HCT116 (cell line): ENCODE measurements around the gene NUDT8. TPM values are rescaled to one million over a fixed set of nuclear protein-coding genes. Genes with fewer than 3 reads are reported as not detected.

ENCODE experiments used
- ATAC-seq: fragments of 200-7000 bp; cut with Tn5 transposase; 2 replicates; pipeline ENCODE4 v1.9.1; 2020; ENCODE audit warnings: mild to moderate bottlenecking, moderate library complexity
- BruUV-seq: library from RNA; stranded (reverse); fragments of 400-500 nt; replicated peaks from 2 replicates; lab custom pipeline; 2021; lab: Mats Ljungman, UMichigan
- CTCF ChIA-PET: fragments of 300-600 bp; sonication (Branson Sonifier 250); formaldehyde crosslinking; loops from one replicate; lab custom pipeline; 2021; ENCODE audit warnings: antibody characterized with exemption; lab: Charles Lee
- POLR2A ChIA-PET: fragments of 300-600, 350-600 bp; sonication (Branson Sonifier 250); formaldehyde crosslinking; loops from one replicate; lab custom pipeline; 2021; ENCODE audit warnings: antibody characterized with exemption; lab: Charles Lee
- RAD21 ChIA-PET, 2 experiments: fragments of 300-600 bp; sonication (Branson Sonifier 250); formaldehyde crosslinking; loops; one replicate each; lab custom pipeline; 2023; ENCODE audit warnings: low total read pairs in 2 of 2; ENCODE audit not compliant: uncharacterized antibody in 2 of 2, unreplicated experiment in 2 of 2, low non-redundant PET in 1 of 2; lab: Charles Lee
- DNase-seq: peaks from one replicate; pipeline ENCODE4 v3.0.0-alpha.2; 2010; ENCODE audit warnings: low read depth, low spot score
- H2AFZ ChIP-seq: fragments of 200-600 bp; shearing (Covaris generic), sonication (generic); 2 replicates; pipeline ENCODE4 v1.6.1; 2017; ENCODE audit warnings: low read depth, mixed run types, mixed read lengths, antibody characterized with exemption, low read length; ENCODE audit not compliant: poor library complexity, severe bottlenecking
- H3K27ac ChIP-seq: 2 replicates; pipeline ENCODE4 v1.5.1; 2012; ENCODE audit warnings: low read depth, low read length
- H3K27me3 ChIP-seq: fragments of 200-600 bp; sonication (generic); 2 replicates; pipeline ENCODE4 v1.6.1; 2016; ENCODE audit warnings: mixed run types, low read length, mixed read lengths; ENCODE audit not compliant: insufficient read depth
- H3K36me3 ChIP-seq, 2 experiments: fragments of 200-500 bp in 1 of 2; fragments of 200-600 bp in 1 of 2; sonication (Bioruptor generic) in 1 of 2; sonication (generic) in 1 of 2; 2 replicates each; pipeline versions ENCODE4 v1.5.1 to v1.6.1; 2014 to 2016; ENCODE audit warnings: low read length in 2 of 2, inconsistent platforms in 1 of 2, mixed read lengths in 1 of 2, mixed run types in 1 of 2; ENCODE audit not compliant: insufficient read depth in 2 of 2, control insufficient read depth in 1 of 2
- H3K4me1 ChIP-seq, 2 experiments: fragments of 200-600 bp in 1 of 2; sonication (generic) in 1 of 2; 2 replicates each; pipeline versions ENCODE4 v1.5.1 to v1.6.1; 2012 to 2017; ENCODE audit warnings: low read length in 2 of 2, inconsistent platforms in 1 of 2, mild to moderate bottlenecking in 1 of 2, mixed read lengths in 1 of 2, mixed run types in 1 of 2, moderate library complexity in 1 of 2; ENCODE audit not compliant: insufficient read depth in 2 of 2, control insufficient read depth in 1 of 2
- H3K4me2 ChIP-seq: fragments of 200-600 bp; sonication (generic); 2 replicates; pipeline ENCODE4 v1.6.1; 2017; ENCODE audit warnings: mixed run types, low read length, mixed read lengths
- H3K4me3 ChIP-seq, 2 experiments: fragments of 200-600 bp in 1 of 2; sonication (generic) in 1 of 2; replicated peaks in 1 of 2; 2 replicates each; pipeline ENCODE4 v1.5.1; 2011 to 2016; ENCODE audit warnings: low read length in 2 of 2, control low read depth in 1 of 2, low read depth in 1 of 2, mild to moderate bottlenecking in 1 of 2, mixed read lengths in 1 of 2, mixed run types in 1 of 2
- H3K79me2 ChIP-seq: fragments of 200-600 bp; sonication (generic); 2 replicates; pipeline ENCODE4 v1.6.1; 2017; ENCODE audit warnings: mild to moderate bottlenecking, mixed run types, low read length, moderate library complexity, mixed read lengths; ENCODE audit not compliant: insufficient read depth
- H3K9ac ChIP-seq: fragments of 200-600 bp; sonication (generic); 2 replicates; pipeline ENCODE4 v1.6.1; 2016; ENCODE audit warnings: low read length, mixed read lengths
- H3K9me2 ChIP-seq: fragments of 200-600 bp; sonication (generic), shearing (Covaris generic); 2 replicates; pipeline ENCODE4 v1.6.1; 2017; ENCODE audit warnings: mixed run types, mild to moderate bottlenecking, moderate library complexity; ENCODE audit not compliant: insufficient read depth
- H3K9me3 ChIP-seq, 2 experiments: fragments of 200-500 bp in 1 of 2; fragments of 200-600 bp in 1 of 2; sonication (Bioruptor generic) in 1 of 2; sonication (generic) in 1 of 2; 2 replicates each; pipeline ENCODE4 v1.6.1; 2014 to 2017; ENCODE audit warnings: low read length in 2 of 2, mixed read lengths in 2 of 2, inconsistent platforms in 1 of 2, low read depth in 1 of 2, mild to moderate bottlenecking in 1 of 2, mixed run types in 1 of 2, moderate library complexity in 1 of 2; ENCODE audit not compliant: control insufficient read depth in 1 of 2, insufficient read depth in 1 of 2
- H4K20me1 ChIP-seq: fragments of 200-600 bp; sonication (generic), shearing (Covaris generic); 2 replicates; pipeline ENCODE4 v1.6.1; 2017; ENCODE audit warnings: mixed run types, mild to moderate bottlenecking, moderate library complexity; ENCODE audit not compliant: insufficient read depth
- ELF1 ChIP-seq: IDR thresholded peaks from 2 replicates; pipeline ENCODE4 v1.6.1; 2012; ENCODE audit warnings: low read depth, borderline replicate concordance
- EZH2 ChIP-seq: fragments of 200-600 bp; sonication (generic); IDR thresholded peaks from 2 replicates; pipeline ENCODE4 v1.6.1; 2017; ENCODE audit warnings: antibody characterized with exemption, mixed run types
- EZH2phosphoT487 ChIP-seq: fragments of 200-600 bp; IDR thresholded peaks from 2 replicates; pipeline ENCODE4 v1.6.1; 2018; ENCODE audit warnings: antibody characterized with exemption, borderline replicate concordance
- FOSL1 ChIP-seq: IDR thresholded peaks from 2 replicates; pipeline ENCODE4 v1.6.1; 2012; ENCODE audit warnings: low read depth
- JUND ChIP-seq: IDR thresholded peaks from 2 replicates; pipeline ENCODE4 v1.6.1; 2012
- RAD21 ChIP-seq: IDR thresholded peaks from 2 replicates; pipeline ENCODE4 v1.6.1; 2012; ENCODE audit warnings: low read depth, mild to moderate bottlenecking
- SIN3A ChIP-seq: IDR thresholded peaks from 2 replicates; pipeline ENCODE4 v1.6.1; 2012; ENCODE audit warnings: low read depth
- SP1 ChIP-seq: IDR thresholded peaks from 2 replicates; pipeline ENCODE4 v1.6.1; 2012; ENCODE audit warnings: low read depth
- SRF ChIP-seq: IDR thresholded peaks from 2 replicates; pipeline ENCODE4 v1.6.1; 2012; ENCODE audit warnings: low read depth
- YY1 ChIP-seq: IDR thresholded peaks from 2 replicates; pipeline ENCODE4 v1.6.1; 2011; ENCODE audit warnings: low read length, low read depth, moderate library complexity, mild to moderate bottlenecking; ENCODE audit not compliant: insufficient replicate concordance; ENCODE audit errors: extremely low read depth
- intact Hi-C: fragments of 100-400 bp; cut with micrococcal nuclease; formaldehyde crosslinking; loops from 2 replicates; pipeline ENCODE4 v1.10.0; 2022
- total RNA-seq: library from RNA; stranded (reverse); gene quantifications from one replicate; pipeline ENCODE4 v1.2.1, GENCODE V29; 2021; ENCODE audit not compliant: unreplicated experiment
- TF ChIP-seq, protein P1 (sequence below): IDR thresholded peaks from 2 replicates; pipeline ENCODE4 v1.6.1; 2012
- TF ChIP-seq, protein P2 (sequence below): IDR thresholded peaks from 2 replicates; pipeline ENCODE4 v1.6.1; 2012
- TF ChIP-seq, protein P3 (sequence below): IDR thresholded peaks from 2 replicates; pipeline ENCODE4 v1.6.1; 2012; ENCODE audit warnings: low read depth
- TF ChIP-seq, protein P4 (sequence below), 3 experiments: fragments of 200-600 bp in 1 of 3; sonication (generic) in 1 of 3; IDR thresholded peaks in 2 of 3; conservative IDR thresholded peaks in 1 of 3; 2 replicates each; pipeline ENCODE4 v1.5.1; 2012 to 2017; ENCODE audit warnings: low read depth in 2 of 3, low read length in 2 of 3, antibody characterized with exemption in 1 of 3, borderline replicate concordance in 1 of 3, control low read depth in 1 of 3, mild to moderate bottlenecking in 1 of 3, mixed read lengths in 1 of 3, mixed run types in 1 of 3, moderate library complexity in 1 of 3; ENCODE audit not compliant: insufficient read depth in 1 of 3

The NUDT8 gene
- total RNA-seq, 1 experiment from 2014 or later = 18.7 TPM

DNA sequence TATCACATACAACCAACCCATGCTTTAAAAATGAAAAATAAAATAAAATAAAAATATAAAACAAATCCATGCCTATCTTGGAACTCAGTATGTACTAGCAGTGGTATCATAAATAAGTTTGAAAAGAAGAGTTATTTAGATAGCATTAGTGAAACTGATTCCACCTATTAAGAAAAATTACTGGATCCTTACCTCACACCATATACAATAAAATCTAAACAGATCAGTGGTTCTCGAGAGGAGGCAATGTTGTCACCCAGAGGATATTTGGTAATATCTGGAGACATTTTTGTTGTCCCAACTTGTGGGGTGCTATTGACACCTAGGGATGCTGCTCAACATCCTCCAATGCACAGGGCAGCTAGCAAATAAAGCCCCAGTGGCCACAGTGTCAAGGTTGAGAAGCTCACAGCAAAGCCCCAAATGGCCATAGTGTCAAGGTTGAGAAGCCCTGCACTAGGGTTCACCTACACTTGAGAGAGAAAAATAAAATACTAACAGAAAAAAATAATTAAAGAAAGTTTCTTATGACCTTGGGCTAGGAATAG, 32.9 kb downstream of the NUDT8 start:
- no peak for DNase-seq
- CTCF ChIA-PET = interaction anchor here (1.3 kb wide), 1 partner anchor 33 kb away, joined by 3 read pairs; the partner anchor contains the start of gene NUDT8
- H4K20me1 ChIP-seq = no peaks in the 10 kb centered on the region
- no peaks in the 10 kb centered on the region for H3K27me3 ChIP-seq
- no peaks in the 10 kb centered on the region for H3K79me2 ChIP-seq
- no peaks in the 10 kb centered on the region for H3K36me3 ChIP-seq
- RAD21 ChIA-PET = no interaction called here
- BruUV-seq = no TSS peak
- H3K4me1 ChIP-seq = no peaks in the 10 kb centered on the region
- no peak overlapping the region for H2AFZ ChIP-seq
- H3K4me3 ChIP-seq = no peak overlapping the region
- intact Hi-C loops = no loop called here
- no peaks in the 10 kb centered on the region for H3K9me3 ChIP-seq
- no peaks in the 10 kb centered on the region for H3K9me2 ChIP-seq
- H3K9ac ChIP-seq = no peak overlapping the region
- H3K27ac ChIP-seq = no peak overlapping the region
- TF ChIP-seq RAD21 = no peak
- TF ChIP-seq, protein P1, sequence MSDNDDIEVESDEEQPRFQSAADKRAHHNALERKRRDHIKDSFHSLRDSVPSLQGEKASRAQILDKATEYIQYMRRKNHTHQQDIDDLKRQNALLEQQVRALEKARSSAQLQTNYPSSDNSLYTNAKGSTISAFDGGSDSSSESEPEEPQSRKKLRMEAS = no peak
- TF ChIP-seq YY1 = no peak
- TF ChIP-seq SP1 = no peak
- ATAC-seq = no peak
- POLR2A ChIA-PET = no interaction called here
- H3K4me2 ChIP-seq = no peak overlapping the region

DNA sequence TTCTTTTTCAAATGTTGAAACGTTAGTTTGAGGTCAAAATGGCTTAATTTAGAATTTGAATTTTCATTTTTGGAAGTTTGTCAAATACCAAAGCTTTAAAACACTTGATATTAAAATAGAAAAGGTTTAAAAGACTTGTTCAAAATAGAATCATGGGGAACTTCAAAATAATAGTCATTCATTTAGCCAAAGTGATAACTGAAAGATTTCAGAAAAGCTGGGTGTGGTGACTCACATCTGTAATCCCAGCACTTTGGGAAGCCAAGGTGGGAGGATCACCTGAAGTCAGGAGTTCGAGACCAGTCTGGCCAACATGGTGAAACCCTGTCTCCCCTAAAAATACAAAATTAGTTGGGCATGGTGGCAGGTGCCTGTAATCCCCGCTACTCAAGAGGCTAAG, 35.3 kb downstream of the NUDT8 start:
- DNase-seq = no peak
- H3K9me3 ChIP-seq = no peaks in the 10 kb centered on the region
- POLR2A ChIA-PET = interaction anchor here (2.4 kb wide), 1 partner anchor 11 kb away, joined by 8 read pairs; the partner anchor contains the start of gene GSTP1
- no peak for TF ChIP-seq SIN3A
- no peak for TF ChIP-seq JUND
- TF ChIP-seq, protein P2, sequence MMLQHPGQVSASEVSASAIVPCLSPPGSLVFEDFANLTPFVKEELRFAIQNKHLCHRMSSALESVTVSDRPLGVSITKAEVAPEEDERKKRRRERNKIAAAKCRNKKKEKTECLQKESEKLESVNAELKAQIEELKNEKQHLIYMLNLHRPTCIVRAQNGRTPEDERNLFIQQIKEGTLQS = no peak
- TF ChIP-seq, protein P1 = no peak
- TF ChIP-seq YY1 = no peak
- no peak for TF ChIP-seq SRF
- TF ChIP-seq FOSL1 = no peak
- no peak for TF ChIP-seq ELF1
- TF ChIP-seq, protein P3, sequence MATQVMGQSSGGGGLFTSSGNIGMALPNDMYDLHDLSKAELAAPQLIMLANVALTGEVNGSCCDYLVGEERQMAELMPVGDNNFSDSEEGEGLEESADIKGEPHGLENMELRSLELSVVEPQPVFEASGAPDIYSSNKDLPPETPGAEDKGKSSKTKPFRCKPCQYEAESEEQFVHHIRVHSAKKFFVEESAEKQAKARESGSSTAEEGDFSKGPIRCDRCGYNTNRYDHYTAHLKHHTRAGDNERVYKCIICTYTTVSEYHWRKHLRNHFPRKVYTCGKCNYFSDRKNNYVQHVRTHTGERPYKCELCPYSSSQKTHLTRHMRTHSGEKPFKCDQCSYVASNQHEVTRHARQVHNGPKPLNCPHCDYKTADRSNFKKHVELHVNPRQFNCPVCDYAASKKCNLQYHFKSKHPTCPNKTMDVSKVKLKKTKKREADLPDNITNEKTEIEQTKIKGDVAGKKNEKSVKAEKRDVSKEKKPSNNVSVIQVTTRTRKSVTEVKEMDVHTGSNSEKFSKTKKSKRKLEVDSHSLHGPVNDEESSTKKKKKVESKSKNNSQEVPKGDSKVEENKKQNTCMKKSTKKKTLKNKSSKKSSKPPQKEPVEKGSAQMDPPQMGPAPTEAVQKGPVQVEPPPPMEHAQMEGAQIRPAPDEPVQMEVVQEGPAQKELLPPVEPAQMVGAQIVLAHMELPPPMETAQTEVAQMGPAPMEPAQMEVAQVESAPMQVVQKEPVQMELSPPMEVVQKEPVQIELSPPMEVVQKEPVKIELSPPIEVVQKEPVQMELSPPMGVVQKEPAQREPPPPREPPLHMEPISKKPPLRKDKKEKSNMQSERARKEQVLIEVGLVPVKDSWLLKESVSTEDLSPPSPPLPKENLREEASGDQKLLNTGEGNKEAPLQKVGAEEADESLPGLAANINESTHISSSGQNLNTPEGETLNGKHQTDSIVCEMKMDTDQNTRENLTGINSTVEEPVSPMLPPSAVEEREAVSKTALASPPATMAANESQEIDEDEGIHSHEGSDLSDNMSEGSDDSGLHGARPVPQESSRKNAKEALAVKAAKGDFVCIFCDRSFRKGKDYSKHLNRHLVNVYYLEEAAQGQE = no peak
- TF ChIP-seq, protein P4, sequence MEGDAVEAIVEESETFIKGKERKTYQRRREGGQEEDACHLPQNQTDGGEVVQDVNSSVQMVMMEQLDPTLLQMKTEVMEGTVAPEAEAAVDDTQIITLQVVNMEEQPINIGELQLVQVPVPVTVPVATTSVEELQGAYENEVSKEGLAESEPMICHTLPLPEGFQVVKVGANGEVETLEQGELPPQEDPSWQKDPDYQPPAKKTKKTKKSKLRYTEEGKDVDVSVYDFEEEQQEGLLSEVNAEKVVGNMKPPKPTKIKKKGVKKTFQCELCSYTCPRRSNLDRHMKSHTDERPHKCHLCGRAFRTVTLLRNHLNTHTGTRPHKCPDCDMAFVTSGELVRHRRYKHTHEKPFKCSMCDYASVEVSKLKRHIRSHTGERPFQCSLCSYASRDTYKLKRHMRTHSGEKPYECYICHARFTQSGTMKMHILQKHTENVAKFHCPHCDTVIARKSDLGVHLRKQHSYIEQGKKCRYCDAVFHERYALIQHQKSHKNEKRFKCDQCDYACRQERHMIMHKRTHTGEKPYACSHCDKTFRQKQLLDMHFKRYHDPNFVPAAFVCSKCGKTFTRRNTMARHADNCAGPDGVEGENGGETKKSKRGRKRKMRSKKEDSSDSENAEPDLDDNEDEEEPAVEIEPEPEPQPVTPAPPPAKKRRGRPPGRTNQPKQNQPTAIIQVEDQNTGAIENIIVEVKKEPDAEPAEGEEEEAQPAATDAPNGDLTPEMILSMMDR (IDR thresholded peaks at IDR 0.05 in 2 of 3, conservative IDR thresholded peaks at IDR 0.05 in 1 of 3; ENCODE audit: borderline replicate concordance in 1 of 3, insufficient read depth in 1 of 3, low read depth in 2 of 3, low read length in 2 of 3) = no peak
- TF ChIP-seq SP1 = no peak
- no peak for TF ChIP-seq EZH2phosphoT487
- no peak for TF ChIP-seq EZH2
- TF ChIP-seq, all 23 proteins: peak for 0
- no peak overlapping the region for H2AFZ ChIP-seq
- no peaks in the 10 kb centered on the region for H3K36me3 ChIP-seq
- ATAC-seq = no peak
- no peaks in the 10 kb centered on the region for H3K9me2 ChIP-seq
- no peaks in the 10 kb centered on the region for H4K20me1 ChIP-seq
- no peaks in the 10 kb centered on the region for H3K4me1 ChIP-seq
- no peak overlapping the region for H3K27ac ChIP-seq
- no TSS peak for BruUV-seq
- no peak overlapping the region for H3K4me3 ChIP-seq
- no peaks in the 10 kb centered on the region for H3K27me3 ChIP-seq
- ChIA-PET RAD21 (no interaction called here), CTCF (interaction anchor here (0.8 kb wide), 1 partner anchor 10 kb away, joined by 3 read pairs; no protein-coding TSS in a partner anchor)
- intact Hi-C loops = no loop called here
- no peaks in the 10 kb centered on the region for H3K79me2 ChIP-seq
- H3K4me2 ChIP-seq = no peak overlapping the region
- H3K9ac ChIP-seq = no peak overlapping the region
